Measurements from ENCODE around the gene PAM. TPM values are rescaled to one million over a fixed set of nuclear protein-coding genes. Genes with fewer than 3 reads are reported as not detected.

Gene PAM
- total and polyA plus RNA-seq, 2 donors = 22.1 to 76.3 TPM

DNA sequence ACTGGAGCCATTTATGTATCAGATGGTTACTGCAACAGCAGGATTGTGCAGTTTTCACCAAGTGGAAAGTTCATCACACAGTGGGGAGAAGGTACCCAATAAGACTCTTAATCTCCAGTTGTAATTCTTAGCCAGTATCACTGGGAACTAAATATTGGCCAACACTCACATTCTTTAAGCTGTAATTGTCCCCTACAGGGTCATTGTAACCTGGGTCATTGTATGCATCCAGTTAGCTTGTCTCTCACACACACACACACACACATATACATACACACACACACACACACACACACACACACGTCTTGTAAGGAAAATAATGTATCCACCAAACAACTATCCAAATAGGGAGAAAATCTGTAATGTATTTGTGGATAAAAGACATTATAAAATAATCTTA lies 251.8 kb downstream of the PAM start:
- no peak overlapping the region for H3K27ac ChIP-seq (ENCODE audit: low read depth in 1 of 2, low read length in 1 of 2)
- WGBS = 83% methylated on average over 1 of the region's 1 CpG
- no peaks in the 10 kb centered on the region for H3K9me3 ChIP-seq (ENCODE audit: control insufficient read depth in 2 of 2, insufficient read depth in 1 of 2, low read length in 1 of 2)
- no peaks in the 10 kb centered on the region for H3K27me3 ChIP-seq (ENCODE audit: control insufficient read depth in 2 of 2, insufficient read depth in 1 of 2, low read length in 1 of 2)
- no peak for DNase-seq (ENCODE audit: low read depth in 6 of 9, low spot score in 9 of 9)
- no peak overlapping the region for H3K4me3 ChIP-seq (ENCODE audit: low read length in 2 of 2)
- H3K4me1 ChIP-seq (ENCODE audit: control insufficient read depth in 2 of 2, insufficient read depth in 2 of 2, low read length in 2 of 2) = no peaks in the 10 kb centered on the region
- H3K36me3 ChIP-seq (ENCODE audit: control insufficient read depth in 2 of 2, insufficient read depth in 2 of 2, low read length in 1 of 2) = no peaks in the 10 kb centered on the region

DNA sequence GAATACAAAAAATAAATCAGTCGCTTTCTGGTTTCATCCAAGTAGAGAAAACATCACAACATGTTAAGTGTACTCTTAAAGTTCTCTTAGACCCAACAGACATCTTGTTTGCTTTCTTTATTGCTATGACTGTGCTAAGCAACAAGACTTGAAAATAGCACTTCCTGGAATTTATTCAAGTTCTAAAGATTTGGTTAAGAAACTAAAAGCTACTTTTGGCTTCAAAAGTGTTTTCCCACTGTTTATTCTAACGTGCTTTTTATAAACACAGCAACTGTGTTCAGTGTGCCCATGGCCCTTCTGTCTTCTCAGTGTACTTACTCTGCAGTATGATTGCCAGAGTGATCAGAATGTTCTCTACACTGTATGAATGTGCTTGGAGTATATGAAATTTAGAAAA lies 255.1 kb downstream of the PAM start:
- WGBS = 90% methylated on average over 2 of the region's 2 CpGs
- Histone ChIP-seq H3K27ac (ENCODE audit: low read depth in 1 of 2, low read length in 1 of 2) (no peak overlapping the region), H3K4me3 (ENCODE audit: low read length in 2 of 2) (no peak overlapping the region), H3K36me3 (ENCODE audit: control insufficient read depth in 2 of 2, insufficient read depth in 2 of 2, low read length in 1 of 2) (no peaks in the 10 kb centered on the region), H3K9me3 (ENCODE audit: control insufficient read depth in 2 of 2, insufficient read depth in 1 of 2, low read length in 1 of 2) (no peaks in the 10 kb centered on the region), H3K4me1 (ENCODE audit: control insufficient read depth in 2 of 2, insufficient read depth in 2 of 2, low read length in 2 of 2) (no peaks in the 10 kb centered on the region), H3K27me3 (ENCODE audit: control insufficient read depth in 2 of 2, insufficient read depth in 1 of 2, low read length in 1 of 2) (no peaks in the 10 kb centered on the region)
- no peak for DNase-seq (ENCODE audit: low read depth in 6 of 9, low spot score in 9 of 9)

DNA sequence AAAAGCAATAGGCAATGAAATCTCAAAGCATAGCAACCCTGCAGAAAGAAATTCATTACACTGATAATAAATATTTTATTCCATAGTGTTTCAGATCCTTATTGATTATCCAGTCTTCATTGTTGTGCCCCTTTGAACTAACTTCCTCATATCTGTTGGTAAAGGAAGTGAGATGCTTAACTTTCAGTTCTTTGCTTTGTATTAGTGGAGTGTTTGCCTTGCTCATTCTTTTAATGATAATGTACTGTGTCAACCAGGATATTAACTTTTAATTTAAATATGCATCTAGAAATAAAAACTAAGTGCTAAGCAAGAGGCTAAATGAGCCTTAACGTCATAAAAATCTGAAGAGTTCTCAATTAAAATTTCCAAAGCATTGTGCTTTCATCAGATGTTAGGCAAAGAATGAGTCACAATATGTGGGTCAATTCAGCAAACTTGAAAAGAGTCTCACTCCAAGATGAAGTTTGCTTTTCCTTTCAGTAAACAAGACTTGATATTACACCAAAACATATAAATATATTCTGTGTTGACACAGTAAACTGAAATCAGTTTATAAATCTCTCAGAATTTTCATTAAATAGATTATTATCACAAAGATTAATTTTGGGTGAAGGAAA lies 258.9 kb downstream of the PAM start:
- Histone ChIP-seq H3K4me3 (ENCODE audit: low read length in 2 of 2) (no peak overlapping the region), H3K9me3 (ENCODE audit: control insufficient read depth in 2 of 2, insufficient read depth in 1 of 2, low read length in 1 of 2) (no peaks in the 10 kb centered on the region), H3K4me1 (ENCODE audit: control insufficient read depth in 2 of 2, insufficient read depth in 2 of 2, low read length in 2 of 2) (no peaks in the 10 kb centered on the region), H3K36me3 (ENCODE audit: control insufficient read depth in 2 of 2, insufficient read depth in 2 of 2, low read length in 1 of 2) (no peaks in the 10 kb centered on the region), H3K27me3 (ENCODE audit: control insufficient read depth in 2 of 2, insufficient read depth in 1 of 2, low read length in 1 of 2) (no peaks in the 10 kb centered on the region), H3K27ac (ENCODE audit: low read depth in 1 of 2, low read length in 1 of 2) (no peak overlapping the region)
- 62% methylated on average over 1 of the region's 1 CpG for WGBS
- DNase-seq (ENCODE audit: low read depth in 6 of 9, low spot score in 9 of 9) = no peak

DNA sequence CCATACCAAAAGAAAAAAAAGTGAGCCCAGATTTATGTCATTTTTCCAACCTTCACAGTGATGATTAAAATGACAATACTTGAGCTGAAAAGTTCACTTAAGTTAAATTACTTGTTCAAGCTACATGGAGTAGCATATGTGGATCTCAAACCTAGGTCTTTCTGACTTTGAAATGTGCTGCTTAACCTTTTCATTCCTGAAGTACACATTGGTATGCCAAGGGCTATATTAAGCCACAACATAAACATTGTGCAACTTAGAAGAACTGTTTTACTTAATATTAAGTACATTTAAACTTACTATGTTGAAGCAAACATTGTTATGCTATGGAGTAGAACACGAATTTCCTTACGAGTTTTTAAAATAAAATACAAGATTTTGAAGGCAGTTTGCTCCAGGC lies 259.9 kb downstream of the PAM start:
- Histone ChIP-seq H3K9me3 (ENCODE audit: control insufficient read depth in 2 of 2, insufficient read depth in 1 of 2, low read length in 1 of 2) (no peaks in the 10 kb centered on the region), H3K36me3 (ENCODE audit: control insufficient read depth in 2 of 2, insufficient read depth in 2 of 2, low read length in 1 of 2) (no peaks in the 10 kb centered on the region), H3K27ac (ENCODE audit: low read depth in 1 of 2, low read length in 1 of 2) (no peak overlapping the region), H3K4me1 (ENCODE audit: control insufficient read depth in 2 of 2, insufficient read depth in 2 of 2, low read length in 2 of 2) (no peaks in the 10 kb centered on the region), H3K27me3 (ENCODE audit: control insufficient read depth in 2 of 2, insufficient read depth in 1 of 2, low read length in 1 of 2) (no peaks in the 10 kb centered on the region), H3K4me3 (ENCODE audit: low read length in 2 of 2) (no peak overlapping the region)
- 97% methylated on average over 2 of the region's 2 CpGs for WGBS
- DNase-seq (ENCODE audit: low read depth in 6 of 9, low spot score in 9 of 9) = no peak

DNA sequence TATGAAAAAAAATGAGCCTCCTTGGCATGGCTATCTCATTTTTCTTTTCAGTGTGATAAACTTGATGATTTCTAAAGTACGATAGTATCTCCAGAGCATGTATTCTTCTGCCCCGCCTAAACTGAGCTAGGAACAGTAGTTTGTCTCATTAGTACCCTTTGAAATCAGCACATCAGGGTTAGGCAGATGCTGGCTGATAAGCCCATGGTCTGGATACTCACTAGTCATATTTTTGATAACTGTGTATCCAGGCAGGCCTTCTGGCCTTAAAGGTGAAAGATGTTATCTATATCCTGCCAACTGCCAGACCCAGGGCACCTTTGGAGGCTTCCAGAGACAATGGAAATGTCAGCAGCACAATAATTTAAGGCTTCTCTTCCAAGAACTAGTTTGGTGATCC lies 261.1 kb downstream of the PAM start:
- Histone ChIP-seq H3K4me3 (ENCODE audit: low read length in 2 of 2) (no peak overlapping the region), H3K9me3 (ENCODE audit: control insufficient read depth in 2 of 2, insufficient read depth in 1 of 2, low read length in 1 of 2) (no peaks in the 10 kb centered on the region), H3K36me3 (ENCODE audit: control insufficient read depth in 2 of 2, insufficient read depth in 2 of 2, low read length in 1 of 2) (no peaks in the 10 kb centered on the region), H3K27me3 (ENCODE audit: control insufficient read depth in 2 of 2, insufficient read depth in 1 of 2, low read length in 1 of 2) (no peaks in the 10 kb centered on the region), H3K4me1 (ENCODE audit: control insufficient read depth in 2 of 2, insufficient read depth in 2 of 2, low read length in 2 of 2) (no peaks in the 10 kb centered on the region), H3K27ac (ENCODE audit: low read depth in 1 of 2, low read length in 1 of 2) (no peak overlapping the region)
- WGBS = over 99% methylated on average over 2 of the region's 2 CpGs
- no peak for DNase-seq (ENCODE audit: low read depth in 6 of 9, low spot score in 9 of 9)

DNA sequence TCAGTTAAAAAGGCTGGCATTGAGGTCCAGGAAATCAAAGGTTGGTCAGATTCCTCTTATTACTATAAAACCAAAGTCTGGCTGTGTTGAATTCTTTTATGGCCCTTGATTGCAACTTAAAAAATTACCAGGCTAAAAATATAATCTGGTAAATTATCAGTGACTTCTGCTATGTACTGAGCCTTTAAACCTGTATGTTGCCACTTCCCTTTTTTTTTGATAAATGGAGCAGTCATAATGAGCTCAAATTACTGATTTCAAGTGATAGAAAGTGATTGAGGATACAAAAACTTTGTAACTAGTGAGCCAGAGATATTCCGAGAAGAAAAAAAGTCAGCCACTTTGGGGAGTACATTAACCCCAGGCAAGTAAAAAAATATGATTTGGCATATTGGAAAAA lies 264.7 kb downstream of the PAM start:
- WGBS = 94% methylated on average over 1 of the region's 1 CpG
- H3K4me3 ChIP-seq (ENCODE audit: low read length in 2 of 2) = no peak overlapping the region

DNA sequence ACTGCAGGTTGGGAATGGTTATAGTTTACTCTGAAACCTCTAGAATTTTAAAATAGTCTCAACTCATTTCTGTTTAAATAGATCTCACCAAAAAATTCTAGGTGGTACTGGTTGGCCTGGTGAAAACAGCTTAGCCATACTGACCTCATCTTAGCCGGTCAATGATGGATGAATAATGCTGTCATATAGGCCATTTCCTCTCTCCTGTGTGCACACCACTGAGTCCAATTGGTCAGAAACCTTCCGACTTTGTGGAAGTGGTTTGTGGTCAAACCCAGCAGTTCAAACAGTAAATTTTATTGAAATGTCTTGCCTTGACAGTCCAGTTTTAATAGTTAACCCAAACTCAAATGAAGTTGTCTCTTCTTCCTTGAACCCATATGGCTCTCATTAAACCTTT lies 266.2 kb downstream of the PAM start:
- no peaks in the 10 kb centered on the region for H3K9me3 ChIP-seq (ENCODE audit: control insufficient read depth in 2 of 2, insufficient read depth in 1 of 2, low read length in 1 of 2)
- H3K36me3 ChIP-seq (ENCODE audit: control insufficient read depth in 2 of 2, insufficient read depth in 2 of 2, low read length in 1 of 2) = no peaks in the 10 kb centered on the region
- H3K4me1 ChIP-seq (ENCODE audit: control insufficient read depth in 2 of 2, insufficient read depth in 2 of 2, low read length in 2 of 2) = no peaks in the 10 kb centered on the region
- H3K27me3 ChIP-seq (ENCODE audit: control insufficient read depth in 2 of 2, insufficient read depth in 1 of 2, low read length in 1 of 2) = no peaks in the 10 kb centered on the region
- DNase-seq (ENCODE audit: low read depth in 6 of 9, low spot score in 9 of 9) = no peak
- no peak overlapping the region for H3K4me3 ChIP-seq (ENCODE audit: low read length in 2 of 2)
- WGBS = 80% methylated on average over 2 of the region's 2 CpGs
- H3K27ac ChIP-seq (ENCODE audit: low read depth in 1 of 2, low read length in 1 of 2) = no peak overlapping the region

More for the DNA sequence above, 264.7 kb downstream of the PAM start:
- Histone ChIP-seq H3K4me1 (ENCODE audit: control insufficient read depth in 2 of 2, insufficient read depth in 2 of 2, low read length in 2 of 2) (no peaks in the 10 kb centered on the region), H3K27me3 (ENCODE audit: control insufficient read depth in 2 of 2, insufficient read depth in 1 of 2, low read length in 1 of 2) (no peaks in the 10 kb centered on the region), H3K9me3 (ENCODE audit: control insufficient read depth in 2 of 2, insufficient read depth in 1 of 2, low read length in 1 of 2) (no peaks in the 10 kb centered on the region), H3K36me3 (ENCODE audit: control insufficient read depth in 2 of 2, insufficient read depth in 2 of 2, low read length in 1 of 2) (no peaks in the 10 kb centered on the region), H3K27ac (ENCODE audit: low read depth in 1 of 2, low read length in 1 of 2) (no peak overlapping the region)
- DNase-seq (ENCODE audit: low read depth in 6 of 9, low spot score in 9 of 9) = no peak

DNA sequence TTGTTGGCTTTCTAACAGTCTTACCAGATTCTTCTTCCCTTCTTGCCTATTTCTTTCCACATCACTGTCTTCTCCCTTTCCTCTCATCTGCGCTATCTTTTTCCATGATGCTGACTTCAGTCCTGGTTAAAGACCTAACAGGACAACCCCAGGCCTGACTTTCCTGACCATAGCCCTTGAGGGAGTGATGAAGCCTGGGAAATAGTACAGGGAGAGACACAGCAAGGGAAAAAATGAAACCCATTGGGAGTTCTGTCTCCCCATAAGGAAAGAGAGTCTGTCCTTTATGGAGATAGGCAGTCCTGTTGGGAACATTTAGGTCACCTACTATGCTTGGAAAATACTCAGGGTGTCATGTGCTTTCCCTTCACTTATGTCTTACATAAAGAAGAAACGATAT lies 272.2 kb downstream of the PAM start:
- Histone ChIP-seq H3K4me1 (ENCODE audit: control insufficient read depth in 2 of 2, insufficient read depth in 2 of 2, low read length in 2 of 2) (no peaks in the 10 kb centered on the region), H3K36me3 (ENCODE audit: control insufficient read depth in 2 of 2, insufficient read depth in 2 of 2, low read length in 1 of 2) (no peaks in the 10 kb centered on the region), H3K4me3 (ENCODE audit: low read length in 2 of 2) (no peak overlapping the region), H3K9me3 (ENCODE audit: control insufficient read depth in 2 of 2, insufficient read depth in 1 of 2, low read length in 1 of 2) (no peaks in the 10 kb centered on the region), H3K27me3 (ENCODE audit: control insufficient read depth in 2 of 2, insufficient read depth in 1 of 2, low read length in 1 of 2) (no peaks in the 10 kb centered on the region), H3K27ac (ENCODE audit: low read depth in 1 of 2, low read length in 1 of 2) (no peak overlapping the region)
- no peak for DNase-seq (ENCODE audit: low read depth in 6 of 9, low spot score in 9 of 9)
- 71% methylated on average over 2 of the region's 2 CpGs for WGBS

DNA sequence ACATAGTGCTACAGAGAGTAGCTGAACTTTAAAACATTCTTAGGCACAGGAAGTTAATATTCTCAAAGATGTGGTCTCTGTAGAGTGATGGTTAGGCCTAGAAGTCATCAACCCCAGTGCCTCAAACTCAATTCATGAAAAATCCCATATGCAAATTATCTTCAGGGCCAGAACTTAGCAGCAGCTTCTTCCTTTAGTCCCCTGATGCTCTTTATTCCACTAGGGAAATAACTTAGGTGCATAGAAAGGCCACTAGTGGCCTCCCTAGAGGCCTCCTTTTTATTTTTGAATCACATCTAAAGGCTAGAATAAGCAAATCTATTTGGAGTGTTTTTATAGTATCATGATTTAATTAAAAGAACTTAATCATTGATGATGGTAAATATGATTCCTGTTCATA lies 276.5 kb downstream of the PAM start:
- H3K9me3 ChIP-seq (ENCODE audit: control insufficient read depth in 2 of 2, insufficient read depth in 1 of 2, low read length in 1 of 2) = peaks cover 0 to 14% of the 10 kb centered on the region in 2 donors
- no peaks in the 10 kb centered on the region for H3K27me3 ChIP-seq (ENCODE audit: control insufficient read depth in 2 of 2, insufficient read depth in 1 of 2, low read length in 1 of 2)
- no peak for DNase-seq (ENCODE audit: low read depth in 6 of 9, low spot score in 9 of 9)
- no peak overlapping the region for H3K27ac ChIP-seq (ENCODE audit: low read depth in 1 of 2, low read length in 1 of 2)
- no peak overlapping the region for H3K4me3 ChIP-seq (ENCODE audit: low read length in 2 of 2)
- no peaks in the 10 kb centered on the region for H3K4me1 ChIP-seq (ENCODE audit: control insufficient read depth in 2 of 2, insufficient read depth in 2 of 2, low read length in 2 of 2)
- no peaks in the 10 kb centered on the region for H3K36me3 ChIP-seq (ENCODE audit: control insufficient read depth in 2 of 2, insufficient read depth in 2 of 2, low read length in 1 of 2)

DNA sequence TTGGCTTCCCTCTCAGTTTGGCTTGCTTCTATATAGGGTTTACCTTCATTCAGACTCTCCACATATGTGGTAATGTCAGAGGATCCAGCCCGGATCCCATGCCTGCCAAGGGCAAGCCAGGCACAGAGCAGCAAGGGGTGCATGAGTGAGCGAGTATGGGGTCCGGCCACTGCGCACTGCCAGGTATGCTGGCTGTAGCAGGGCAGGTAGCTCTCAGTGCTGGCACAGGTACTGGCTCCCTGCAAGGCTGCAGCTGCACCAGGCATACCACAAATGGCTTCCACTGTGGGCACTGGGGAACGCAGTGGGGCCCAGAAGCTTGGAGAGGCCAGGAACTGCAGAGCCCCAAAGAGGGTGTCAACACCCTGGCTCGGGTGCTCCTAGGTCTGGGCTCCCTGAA lies 278.6 kb downstream of the PAM start:
- H3K9me3 ChIP-seq (ENCODE audit: control insufficient read depth in 2 of 2, insufficient read depth in 1 of 2, low read length in 1 of 2) = peaks cover 0 to 14% of the 10 kb centered on the region in 2 donors
- no peaks in the 10 kb centered on the region for H3K36me3 ChIP-seq (ENCODE audit: control insufficient read depth in 2 of 2, insufficient read depth in 2 of 2, low read length in 1 of 2)
- DNase-seq (ENCODE audit: low read depth in 6 of 9, low spot score in 9 of 9) = no peak
- H3K4me1 ChIP-seq (ENCODE audit: control insufficient read depth in 2 of 2, insufficient read depth in 2 of 2, low read length in 2 of 2) = no peaks in the 10 kb centered on the region
- H3K4me3 ChIP-seq (ENCODE audit: low read length in 2 of 2) = no peak overlapping the region
- H3K27ac ChIP-seq (ENCODE audit: low read depth in 1 of 2, low read length in 1 of 2) = no peak overlapping the region
- H3K27me3 ChIP-seq (ENCODE audit: control insufficient read depth in 2 of 2, insufficient read depth in 1 of 2, low read length in 1 of 2) = no peaks in the 10 kb centered on the region
- WGBS = 86% methylated on average over 6 of the region's 6 CpGs
